ENCODE data around the gene KRT82. TPM values are rescaled to one million over a fixed set of nuclear protein-coding genes. Genes with fewer than 3 reads are reported as not detected.

The KRT82 gene
- total and polyA plus RNA-seq, 2 of the 8 experiments (the other 6 are each of a cell fraction or from before 2014, with no cell fraction given), result not detected

DNA sequence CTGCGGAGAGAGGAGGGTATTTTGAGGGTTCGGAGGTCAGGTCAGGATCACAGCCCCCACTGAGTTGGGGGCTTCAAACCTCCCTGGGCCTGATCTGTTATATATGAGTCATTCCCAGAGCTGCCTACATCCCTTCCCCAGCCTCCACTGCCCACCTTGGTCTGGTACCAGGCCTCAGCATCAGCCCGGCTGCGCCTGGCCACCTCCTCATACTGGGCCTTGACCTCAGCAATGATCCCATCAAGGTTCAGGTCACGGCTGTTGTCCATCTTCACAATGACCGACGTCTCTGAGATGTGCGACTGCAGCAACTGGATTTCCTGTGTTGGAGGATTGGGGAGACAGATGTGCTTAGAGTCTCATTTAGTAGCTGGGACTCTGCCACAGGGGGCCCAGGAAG lies 24.9 kb downstream of the KRT82 start:
- Histone ChIP-seq H3K18ac (ENCODE audit: extremely low read depth, low read length) (no peak overlapping the region), H3K4ac (replicated peaks; ENCODE audit: insufficient read length, low read depth, low read length) (no peak overlapping the region), H2BK120ac (replicated peaks; ENCODE audit: low read depth, low read length) (no peak overlapping the region), H3K4me2 (ENCODE audit: insufficient read depth in 1 of 2, low read depth in 2 of 2, low read length in 2 of 2) (no peak overlapping the region), H4K20me1 (replicated peaks in 1 of 2; ENCODE audit: control insufficient read depth in 1 of 2, insufficient read depth in 2 of 2, low read length in 2 of 2) (no peaks in the 10 kb centered on the region), H3K27ac (ENCODE audit: low read depth, low read length) (no peak overlapping the region), H4K8ac (ENCODE audit: extremely low read depth, insufficient read depth, low read length) (no peak overlapping the region), H3K4me1 (replicated peaks in 1 of 4; ENCODE audit: control insufficient read depth in 3 of 4, insufficient read depth in 4 of 4, low read length in 3 of 4) (no peaks in the 10 kb centered on the region), H3K4me3 (ENCODE audit: extremely low read depth in 1 of 4, insufficient read depth in 2 of 4, low read depth in 3 of 4, low read length in 4 of 4) (no peak overlapping the region), H4K91ac (replicated peaks; ENCODE audit: insufficient read length, low read length) (no peak overlapping the region), H3K23me2 (ENCODE audit: low read depth, low read length) (no peaks in the 10 kb centered on the region), H3K27me3 (replicated peaks in 1 of 4; ENCODE audit: control insufficient read depth in 3 of 4, extremely low read depth in 1 of 4, insufficient read depth in 3 of 4, low read length in 3 of 4) (no peaks in the 10 kb centered on the region), H2BK20ac (ENCODE audit: low read length) (no peak overlapping the region), H2BK5ac (ENCODE audit: low read depth, low read length) (no peak overlapping the region), H3K9me3 (ENCODE audit: insufficient read depth in 2 of 2, low read depth in 1 of 2, low read length in 1 of 2) (no peaks in the 10 kb centered on the region), H3K79me1 (ENCODE audit: low read depth, low read length) (no peaks in the 10 kb centered on the region), H3K14ac (ENCODE audit: insufficient read length) (no peak overlapping the region), H3K23ac (ENCODE audit: insufficient read length) (no peak overlapping the region), H3K9ac (replicated peaks in 1 of 4; ENCODE audit: extremely low read depth in 1 of 4, low read depth in 3 of 4, low read length in 3 of 4) (no peak overlapping the region), H2BK12ac (ENCODE audit: low read depth, low read length) (no peak overlapping the region), H3K79me2 (ENCODE audit: control insufficient read depth in 1 of 2, insufficient read depth in 2 of 2, low read length in 2 of 2) (no peaks in the 10 kb centered on the region), H3K36me3 (ENCODE audit: control insufficient read depth in 2 of 4, insufficient read depth in 4 of 4, low read length in 3 of 4) (no peaks in the 10 kb centered on the region), H2BK15ac (ENCODE audit: low read length) (no peak overlapping the region), H2AFZ (ENCODE audit: low read length) (no peak overlapping the region), H4K5ac (ENCODE audit: insufficient read length, low read depth, low read length) (no peak overlapping the region), H2AK5ac (ENCODE audit: low read depth, low read length) (no peak overlapping the region), H3K56ac (replicated peaks; ENCODE audit: insufficient read length, low read depth, low read length) (no peak overlapping the region)
- ChIA-PET POLR2A (ENCODE audit: partially characterized antibody) (no interaction called here), CTCF (ENCODE audit: partially characterized antibody) (interaction anchor here (0.6 to 11.3 kb wide), 18 partner anchors 8 to 525 kb away, joined by 3 to 112 read pairs (median 6); partner anchors contain the start of gene KRT85)
- 87% methylated on average over 7 of the region's 8 CpGs; no CpG with 5 or more reads in 1 of the 2 experiments for WGBS, 2 experiments (ENCODE audit: extremely low coverage in 1 of 2, insufficient coverage in 1 of 2, insufficient read length in 1 of 2, insufficient replicate concordance in 2 of 2, low coverage in 1 of 2, low lambda C conversion rate in 2 of 2, missing lambda C conversion rate in 1 of 2)
- FAIRE-seq (no peak), DNase-seq (ENCODE audit: low read depth in 1 of 2, low spot score in 2 of 2) (no peak)
- TF ChIP-seq GTF2F1 (IDR thresholded peaks at IDR 0.05; ENCODE audit: borderline replicate concordance, low read depth, low read length), result no peak
- no peak for TF ChIP-seq SP2 (IDR thresholded peaks at IDR 0.05; ENCODE audit: low read length)
- TF ChIP-seq, protein P1, sequence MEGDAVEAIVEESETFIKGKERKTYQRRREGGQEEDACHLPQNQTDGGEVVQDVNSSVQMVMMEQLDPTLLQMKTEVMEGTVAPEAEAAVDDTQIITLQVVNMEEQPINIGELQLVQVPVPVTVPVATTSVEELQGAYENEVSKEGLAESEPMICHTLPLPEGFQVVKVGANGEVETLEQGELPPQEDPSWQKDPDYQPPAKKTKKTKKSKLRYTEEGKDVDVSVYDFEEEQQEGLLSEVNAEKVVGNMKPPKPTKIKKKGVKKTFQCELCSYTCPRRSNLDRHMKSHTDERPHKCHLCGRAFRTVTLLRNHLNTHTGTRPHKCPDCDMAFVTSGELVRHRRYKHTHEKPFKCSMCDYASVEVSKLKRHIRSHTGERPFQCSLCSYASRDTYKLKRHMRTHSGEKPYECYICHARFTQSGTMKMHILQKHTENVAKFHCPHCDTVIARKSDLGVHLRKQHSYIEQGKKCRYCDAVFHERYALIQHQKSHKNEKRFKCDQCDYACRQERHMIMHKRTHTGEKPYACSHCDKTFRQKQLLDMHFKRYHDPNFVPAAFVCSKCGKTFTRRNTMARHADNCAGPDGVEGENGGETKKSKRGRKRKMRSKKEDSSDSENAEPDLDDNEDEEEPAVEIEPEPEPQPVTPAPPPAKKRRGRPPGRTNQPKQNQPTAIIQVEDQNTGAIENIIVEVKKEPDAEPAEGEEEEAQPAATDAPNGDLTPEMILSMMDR (IDR thresholded peaks at IDR 0.05; ENCODE audit: control extremely low read depth in 1 of 3, insufficient read depth in 1 of 3, low read depth in 1 of 3, low read length in 3 of 3), result no peak
- TF ChIP-seq KDM4A (IDR thresholded peaks at IDR 0.05; ENCODE audit: low read depth, low read length, severe bottlenecking), result no peak
- no peak for TF ChIP-seq RNF2 (IDR thresholded peaks at IDR 0.05; ENCODE audit: borderline replicate concordance, low read depth, low read length, missing control alignments, poor library complexity, severe bottlenecking)
- no peak for TF ChIP-seq CEBPB (IDR thresholded peaks at IDR 0.05; ENCODE audit: low read depth, low read length)
- no peak for TF ChIP-seq EP300 (IDR thresholded peaks at IDR 0.05; ENCODE audit: borderline replicate concordance in 1 of 2, low read depth in 2 of 2, low read length in 2 of 2)
- TF ChIP-seq GABPA (IDR thresholded peaks at IDR 0.05; ENCODE audit: borderline replicate concordance, insufficient read depth, low read length), result no peak
- no peak for TF ChIP-seq SRF (IDR thresholded peaks at IDR 0.05; ENCODE audit: low read depth, low read length)
- no peak for TF ChIP-seq TBP (IDR thresholded peaks at IDR 0.05; ENCODE audit: low read depth, low read length)
